Astrocyte of the cerebellum (primary cell): Measurements from ENCODE around the gene MBOAT7.
"Not testable (repeated sequence)": the region's sequence is repeated elsewhere in the genome, so short reads cannot be mapped to it uniquely, and the experiment has no call there.

Source experiments
- DNase-seq: peaks from one replicate; pipeline ENCODE4 v3.0.0-alpha.2; 2011; ENCODE audit warnings: low read depth
- H3K4me3 ChIP-seq: 2 replicates; pipeline ENCODE4 v1.5.1; 2011; ENCODE audit warnings: mild to moderate bottlenecking, low read depth, low read length, moderate library complexity
- in situ Hi-C: cut with HindIII; loops from 2 replicates; pipeline ENCODE4 v1.10.0; 2017; ENCODE audit warnings: low sequenced_read_pairs
- TF ChIP-seq, protein P1 (sequence below): IDR thresholded peaks from 2 replicates; pipeline ENCODE4 v1.5.1; 2012; ENCODE audit warnings: low read length, low read depth, moderate library complexity, mild to moderate bottlenecking; ENCODE audit errors: missing control alignments

The MBOAT7 gene

DNA sequence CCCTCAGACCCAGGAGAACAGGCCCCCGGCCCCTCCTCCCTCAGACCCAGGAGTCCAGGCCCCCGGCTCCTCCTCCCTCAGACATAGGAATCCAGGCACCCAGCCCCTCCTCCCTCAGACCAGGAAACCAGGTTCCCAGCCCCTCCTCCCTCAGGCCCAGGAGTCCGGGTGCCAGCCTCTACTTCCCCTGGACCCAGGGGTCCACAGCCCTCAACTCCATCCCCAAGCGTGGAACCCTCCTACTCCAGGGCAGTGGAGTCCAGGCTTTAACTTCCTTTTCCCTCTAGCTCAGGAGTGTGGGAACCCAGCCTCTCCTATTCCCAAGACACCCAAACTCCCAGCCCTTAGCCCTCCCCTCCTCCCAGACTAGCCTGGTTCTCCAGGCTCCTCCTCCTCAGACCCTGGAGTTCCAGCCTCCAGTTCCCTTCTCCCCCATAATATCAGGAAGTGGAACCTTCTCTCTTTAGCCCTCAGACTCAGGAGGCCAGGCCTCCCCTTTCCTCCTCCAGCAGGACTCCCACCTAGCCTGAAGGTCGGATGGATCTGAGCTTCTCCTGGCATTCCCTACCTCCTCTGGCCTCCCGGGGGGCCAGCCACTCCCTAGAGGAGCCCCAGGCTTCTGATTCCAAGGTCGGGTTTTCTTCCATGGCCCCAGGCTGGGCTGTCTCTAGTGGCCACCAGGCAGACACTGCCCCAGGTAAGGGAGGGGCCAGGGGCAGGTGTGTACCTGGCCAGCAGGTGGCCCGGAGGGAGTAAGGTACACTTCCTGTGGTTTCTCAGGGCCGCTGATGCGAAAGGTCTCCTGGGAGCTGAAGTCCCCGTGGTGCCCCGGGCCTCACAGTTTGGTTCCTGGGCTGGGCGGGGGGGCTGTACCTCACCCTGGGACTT is 16.7 kb downstream of the MBOAT7 start, which contains the start of gene TMC4:
TMC4 (minus strand) TSS at position 690 of the 888 bp plus-strand sequence; CDS start at position 647, 43 bp downstream.
- no peak for DNase-seq
- in situ Hi-C loops, result no loop called here
- no peak within 1 kb of the TSS for H3K4me3 ChIP-seq
- TF ChIP-seq, protein P1, sequence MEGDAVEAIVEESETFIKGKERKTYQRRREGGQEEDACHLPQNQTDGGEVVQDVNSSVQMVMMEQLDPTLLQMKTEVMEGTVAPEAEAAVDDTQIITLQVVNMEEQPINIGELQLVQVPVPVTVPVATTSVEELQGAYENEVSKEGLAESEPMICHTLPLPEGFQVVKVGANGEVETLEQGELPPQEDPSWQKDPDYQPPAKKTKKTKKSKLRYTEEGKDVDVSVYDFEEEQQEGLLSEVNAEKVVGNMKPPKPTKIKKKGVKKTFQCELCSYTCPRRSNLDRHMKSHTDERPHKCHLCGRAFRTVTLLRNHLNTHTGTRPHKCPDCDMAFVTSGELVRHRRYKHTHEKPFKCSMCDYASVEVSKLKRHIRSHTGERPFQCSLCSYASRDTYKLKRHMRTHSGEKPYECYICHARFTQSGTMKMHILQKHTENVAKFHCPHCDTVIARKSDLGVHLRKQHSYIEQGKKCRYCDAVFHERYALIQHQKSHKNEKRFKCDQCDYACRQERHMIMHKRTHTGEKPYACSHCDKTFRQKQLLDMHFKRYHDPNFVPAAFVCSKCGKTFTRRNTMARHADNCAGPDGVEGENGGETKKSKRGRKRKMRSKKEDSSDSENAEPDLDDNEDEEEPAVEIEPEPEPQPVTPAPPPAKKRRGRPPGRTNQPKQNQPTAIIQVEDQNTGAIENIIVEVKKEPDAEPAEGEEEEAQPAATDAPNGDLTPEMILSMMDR, result no peak

DNA sequence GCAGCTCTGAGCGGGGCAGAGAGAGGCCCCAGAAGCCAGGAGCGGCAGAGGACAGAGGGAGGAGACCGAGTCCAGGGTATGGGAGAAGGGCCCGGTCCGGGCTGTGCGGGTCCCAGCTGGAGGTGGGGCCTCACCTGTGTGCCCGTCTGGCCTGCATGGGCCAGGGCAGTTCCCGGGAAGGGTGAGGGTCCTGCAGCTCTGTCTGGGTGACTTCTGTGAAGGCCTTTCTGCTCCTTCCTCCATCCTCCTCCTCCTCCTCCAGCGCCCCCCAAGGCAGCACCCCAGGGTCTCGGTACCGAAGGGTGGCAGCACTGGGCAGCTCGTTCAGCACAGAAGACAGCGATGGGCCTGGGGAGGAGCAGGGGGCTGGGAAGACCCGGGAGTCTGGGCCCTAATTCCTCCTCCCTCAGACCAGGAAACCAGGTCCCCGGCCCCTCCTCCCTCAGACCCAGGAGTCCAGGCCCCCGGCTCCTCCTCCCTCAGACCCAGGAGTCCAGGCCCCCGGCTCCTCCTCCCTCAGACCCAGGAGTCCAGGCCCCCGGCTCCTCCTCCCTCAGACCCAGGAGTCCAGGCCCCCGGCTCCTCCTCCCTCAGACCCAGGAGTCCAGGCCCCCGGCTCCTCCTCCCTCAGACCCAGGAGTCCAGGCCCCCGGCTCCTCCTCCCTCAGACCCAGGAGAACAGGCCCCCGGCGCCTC is 17.5 kb downstream of the MBOAT7 start:
- DNase-seq, H3K4me3 ChIP-seq, in situ Hi-C loops: not testable (repeated sequence)

DNA sequence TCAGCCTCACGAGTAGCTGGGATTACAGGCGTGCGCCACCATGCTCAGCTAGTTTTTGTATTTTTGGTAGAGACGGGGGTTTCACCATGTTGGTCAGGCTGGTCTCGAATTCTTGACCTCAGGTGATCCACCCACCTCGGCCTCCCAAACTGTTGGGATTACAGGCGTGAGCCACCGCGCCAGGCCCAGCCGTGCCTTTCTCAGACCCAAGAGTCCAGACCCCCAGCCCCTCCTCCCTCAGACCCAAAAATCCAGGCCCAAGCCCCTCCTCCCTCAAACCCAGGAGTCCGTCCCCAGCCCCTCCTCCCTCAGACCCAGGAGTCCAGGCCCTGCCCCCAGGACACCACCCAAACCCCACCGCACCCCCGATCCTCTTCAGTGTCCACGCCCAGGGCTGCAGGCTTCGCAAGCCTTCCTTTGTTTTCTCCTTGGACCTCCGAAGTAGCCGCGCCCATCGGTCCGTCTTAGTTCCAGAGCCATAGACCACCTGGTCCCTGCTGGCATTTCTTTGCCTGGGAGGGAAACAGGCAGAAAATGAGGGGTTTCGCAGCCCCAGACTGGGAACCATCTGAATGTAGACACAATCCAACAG is 20.1 kb downstream of the MBOAT7 start:
- TF ChIP-seq, protein P1, result no peak
- in situ Hi-C loops, result no loop called here
- DNase-seq, result no peak
- no peak overlapping the region for H3K4me3 ChIP-seq

DNA sequence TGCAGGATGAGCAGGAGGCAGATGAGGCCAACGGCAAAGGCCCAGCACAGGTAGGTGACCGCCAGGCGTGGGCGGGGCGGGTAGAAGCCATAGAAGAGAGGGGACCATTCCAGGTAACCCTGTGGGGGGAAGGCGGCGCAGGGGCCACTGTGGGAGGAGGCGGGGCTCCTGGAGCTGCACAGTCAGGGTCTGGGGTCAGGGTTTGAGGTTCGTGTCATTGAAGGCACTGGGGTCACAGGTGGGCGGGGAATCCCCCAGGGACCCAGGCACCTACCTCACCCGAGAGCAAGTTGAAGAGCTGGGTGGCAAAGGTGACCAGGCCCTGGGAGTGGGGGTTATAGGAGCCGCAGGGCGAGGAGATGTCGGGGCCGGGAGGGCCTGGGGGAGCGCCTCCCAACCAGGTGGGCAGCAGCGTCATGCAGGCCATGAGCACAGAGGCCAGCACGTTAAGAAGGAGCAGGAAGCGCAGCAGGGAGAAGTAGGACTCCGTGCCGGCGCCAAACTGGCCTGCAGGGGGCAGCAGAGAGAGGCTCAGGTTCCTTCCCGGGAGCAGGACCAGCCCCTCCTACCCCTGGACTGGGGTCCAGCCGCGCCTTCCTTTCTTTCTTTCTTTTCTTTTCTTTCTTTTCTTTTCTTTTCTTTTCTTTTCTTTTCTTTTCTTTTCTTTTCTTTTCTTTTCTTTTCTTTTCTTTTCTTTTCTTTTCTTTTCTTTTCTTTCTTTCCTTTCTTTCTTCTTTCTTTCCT is 21.0 kb downstream of the MBOAT7 start:
- TF ChIP-seq, protein P1, result peak; percentile 85
- peak; percentile 69 for DNase-seq
- in situ Hi-C loops, result no loop called here
- no peak overlapping the region for H3K4me3 ChIP-seq

DNA sequence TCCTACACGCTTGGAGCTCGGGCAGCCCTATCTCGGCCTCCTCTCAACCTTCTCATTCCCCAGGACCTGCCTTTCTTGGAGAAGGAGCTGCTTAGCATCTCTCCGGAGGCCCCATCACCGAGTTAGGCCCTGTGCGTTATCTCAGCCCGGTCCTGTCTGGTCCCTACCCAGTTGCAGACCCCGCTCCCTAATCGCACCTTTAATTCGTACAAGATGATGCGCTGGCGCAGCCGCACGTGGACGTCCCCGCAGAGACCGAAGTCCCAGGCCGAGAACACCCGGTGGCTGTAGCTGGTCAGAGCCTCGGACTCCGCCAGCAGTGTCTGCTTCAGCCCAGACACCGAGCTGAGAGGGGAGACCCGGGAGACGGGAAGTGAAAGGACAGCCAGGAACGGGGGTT is 24.2 kb downstream of the MBOAT7 start:
- TF ChIP-seq, protein P1, result no peak
- DNase-seq, result no peak
- in situ Hi-C loops, result no loop called here
- no peak overlapping the region for H3K4me3 ChIP-seq

DNA sequence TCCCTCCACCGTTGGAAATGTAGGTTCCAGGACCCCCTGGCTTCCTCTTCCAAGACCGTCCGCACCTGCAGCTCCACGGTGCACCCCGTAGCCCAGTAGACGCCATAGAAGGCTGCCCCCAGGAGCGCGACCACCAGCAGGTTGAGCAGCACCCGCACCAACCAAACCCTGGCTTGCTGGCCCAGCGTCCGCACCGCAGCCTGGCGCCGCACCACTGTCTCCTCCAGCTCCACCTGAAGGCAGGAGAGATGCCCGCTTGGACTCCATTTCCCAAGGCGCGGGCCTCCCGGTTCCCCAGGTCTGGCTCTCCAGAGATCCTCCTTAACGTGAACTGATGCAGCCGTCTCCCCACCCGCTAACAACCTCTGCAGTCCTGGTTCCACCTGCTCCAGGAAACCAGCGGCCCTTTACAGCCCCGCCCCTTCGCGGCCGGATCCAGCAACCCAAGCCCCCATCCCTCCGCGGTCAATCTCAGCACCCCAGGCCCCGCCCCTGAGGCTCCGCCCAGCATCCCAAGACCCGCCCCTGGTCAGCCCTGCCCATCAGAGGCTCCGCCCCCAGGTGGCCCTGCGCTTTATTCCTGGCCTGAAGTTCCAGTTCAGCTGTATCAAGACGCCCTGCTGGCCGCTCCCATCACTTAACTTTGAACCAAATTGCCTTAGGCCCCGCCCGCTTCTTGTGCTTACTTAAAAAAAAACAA is 24.9 kb downstream of the MBOAT7 start:
- no peak for DNase-seq
- H3K4me3 ChIP-seq, result no peak overlapping the region
- in situ Hi-C loops, result no loop called here

More for the DNA sequence above, 24.9 kb downstream of the MBOAT7 start:
- TF ChIP-seq, protein P1, result no peak
